Aorta (tissue), 5 donors: ENCODE measurements around the gene PFKM. TPM values are rescaled to one million over a fixed set of nuclear protein-coding genes. Genes with fewer than 3 reads are reported as not detected.

ENCODE experiments used
- ATAC-seq: fragments of 200-7000 bp; cut with Tn5 transposase; one replicate; pipeline ENCODE4 v1.9.1; 2022; ENCODE audit warnings: moderate library complexity; ENCODE audit not compliant: low FRiP score
- DNase-seq, 2 donors: peaks; one replicate each; pipeline ENCODE4 v3.0.0-alpha.2; 2020
- H3K27ac ChIP-seq, 2 donors: one replicate each; pipeline ENCODE4 v1.5.1; 2013; ENCODE audit warnings: low read length in 2 of 2, mild to moderate bottlenecking in 2 of 2, moderate library complexity in 2 of 2, control low read depth in 1 of 2, inconsistent platforms in 1 of 2, low read depth in 1 of 2
- H3K27me3 ChIP-seq, 2 donors: one replicate each; pipeline ENCODE4 v1.6.1; 2013; ENCODE audit warnings: control low read depth in 1 of 2, low read length in 1 of 2, mild to moderate bottlenecking in 1 of 2, moderate library complexity in 1 of 2; ENCODE audit not compliant: insufficient read depth in 2 of 2, control insufficient read depth in 1 of 2
- H3K36me3 ChIP-seq, 2 donors: one replicate each; pipeline ENCODE4 v1.6.1; 2013; ENCODE audit warnings: control low read depth in 1 of 2, low read length in 1 of 2, mild to moderate bottlenecking in 1 of 2; ENCODE audit not compliant: insufficient read depth in 2 of 2, control insufficient read depth in 1 of 2
- H3K4me1 ChIP-seq, 2 donors: one replicate each; pipeline ENCODE4 v1.6.1; 2013; ENCODE audit warnings: low read length in 2 of 2, control low read depth in 1 of 2, mild to moderate bottlenecking in 1 of 2, moderate library complexity in 1 of 2; ENCODE audit not compliant: insufficient read depth in 2 of 2, control insufficient read depth in 1 of 2
- H3K4me3 ChIP-seq, 2 donors: one replicate each; pipeline ENCODE4 v1.5.1; 2013; ENCODE audit warnings: low read length in 2 of 2, control low read depth in 1 of 2, mild to moderate bottlenecking in 1 of 2
- H3K9me3 ChIP-seq: one replicate; pipeline ENCODE4 v1.6.1; 2013; ENCODE audit warnings: mild to moderate bottlenecking, low read length; ENCODE audit not compliant: control insufficient read depth
- WGBS, 2 donors: extraction: QIAGEN DNeasy Blood & Tissue Kit; methylation state at CpG; one replicate each; pipeline ENCODE4 v1.1.7; 2013; 5-methylcytosine and 5-hydroxymethylcytosine counted together
- intact Hi-C, 2 donors: fragments of 100-400 bp; cut with DNase I; formaldehyde crosslinking; loops; one replicate each; pipeline versions ENCODE4 v1.14.2 to v1.15.0; 2022
- polyA plus RNA-seq, 2 donors: library from polyadenylated mRNA; stranded (reverse); fragments of 200-250 nt; gene quantifications; one replicate each; pipeline ENCODE4 v1.2.3, GENCODE V29; 2013
- total RNA-seq, 2 donors: library from RNA; stranded (reverse); fragmentation: NEBNext Ultra II Directional; extraction: Animal tissue kit (Norgen Biotek cat#: 25700); gene quantifications; one replicate each; pipeline ENCODE4 v1.2.1, GENCODE V29; 2021
- donor health status: healthy with polysubstance abuse.
- donor health status: Bipolar disorder and iron deficiency.
- donor health status: DM: no; HTN: no; CAD: no.
- donor health status: DM: no; HTN: no; CAD: no.
- donor health status: DM: yes; HTN: yes; CAD: no.

Gene PFKM
- total and polyA plus RNA-seq, 4 donors = 22.3 to 68.8 (median 55.4) TPM

DNA sequence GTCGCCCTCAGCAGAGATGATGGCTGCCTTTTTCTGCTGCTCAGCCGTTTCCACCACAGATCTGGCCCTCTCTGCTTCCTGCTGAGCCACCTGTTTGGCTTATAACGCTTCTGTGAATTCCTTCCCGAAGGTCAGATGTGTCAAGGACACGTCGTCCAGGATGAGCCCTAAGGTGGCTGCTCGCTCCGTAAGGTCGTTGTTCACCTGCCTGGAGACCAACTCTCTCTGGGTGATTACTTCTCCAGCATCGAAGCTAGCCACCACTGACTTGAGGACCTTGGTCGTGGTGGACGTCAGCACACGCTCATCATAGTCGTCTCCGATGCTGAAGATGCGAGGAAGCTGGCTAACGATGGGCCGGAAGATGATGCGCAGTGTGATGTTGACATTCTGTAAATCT is 49.8 kb downstream of the PFKM start:
- no peaks in the 10 kb centered on the region for H3K4me1 ChIP-seq
- no peak overlapping the region for H3K4me3 ChIP-seq
- DNase-seq (no peak), ATAC-seq (no peak)
- H3K36me3 ChIP-seq = no peaks in the 10 kb centered on the region
- H3K27ac ChIP-seq = no peak overlapping the region
- no peaks in the 10 kb centered on the region for H3K27me3 ChIP-seq
- WGBS, 2 donors = 89 to 90% methylated on average over 19 of the region's 19 CpGs
- H3K9me3 ChIP-seq = no peaks in the 10 kb centered on the region
- intact Hi-C loops = loop anchor here (5.0 to 10.0 kb wide), 2 partner anchors 87 to 204 kb away; partner anchors contain the start of gene TMEM106C (in 1 of the 2)

DNA sequence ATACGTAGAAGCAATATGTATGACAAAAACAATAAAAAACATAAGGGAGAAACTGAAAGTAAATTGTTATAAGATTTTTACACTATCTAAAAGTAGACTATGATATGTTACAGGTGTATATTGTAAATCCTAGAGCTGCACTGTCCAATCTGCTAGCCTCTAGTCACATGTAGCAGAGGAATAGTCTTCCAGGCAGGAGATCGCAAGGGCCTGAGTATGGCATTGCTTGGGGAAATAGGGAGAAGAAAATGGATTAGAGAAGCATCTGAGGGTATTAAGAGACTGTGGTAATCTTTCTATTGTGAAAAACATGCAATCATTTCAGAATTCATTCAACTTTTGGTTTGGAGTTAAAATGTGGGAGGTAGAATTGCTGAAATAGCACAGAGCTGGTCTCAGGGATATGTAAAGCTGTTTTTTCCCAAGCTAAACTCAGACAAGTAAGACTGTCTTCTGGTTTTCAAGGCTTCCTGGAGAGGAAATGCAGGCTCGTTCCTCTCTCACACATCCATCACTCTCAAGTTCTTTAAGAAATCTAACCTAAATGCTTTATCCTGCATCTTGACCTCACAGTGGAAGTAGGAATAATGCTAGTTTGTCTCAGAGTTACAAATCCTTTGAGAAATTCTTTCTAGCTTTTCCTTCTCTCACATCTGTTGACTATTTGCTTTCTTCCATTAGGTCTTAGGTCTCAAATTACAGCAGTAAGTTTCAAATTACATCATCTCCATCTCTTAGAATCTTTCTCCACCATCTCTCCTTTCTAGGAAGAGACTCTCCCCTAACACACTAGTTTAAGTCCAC is 56.7 kb downstream of the PFKM start:
- no peak for DNase-seq
- 56 to 64% methylated on average over 3 of the region's 3 CpGs for WGBS, 2 donors
- Histone ChIP-seq H3K4me3 (no peak overlapping the region), H3K4me1 (no peaks in the 10 kb centered on the region), H3K27ac (no peak overlapping the region), H3K36me3 (no peaks in the 10 kb centered on the region), H3K27me3 (no peaks in the 10 kb centered on the region), H3K9me3 (no peaks in the 10 kb centered on the region)
- intact Hi-C loops = no loop called here
- no peak for ATAC-seq

- Histone ChIP-seq H3K27ac (no peak overlapping the region), H3K4me1 (no peaks in the 10 kb centered on the region), H3K4me3 (no peak overlapping the region), H3K9me3 (no peaks in the 10 kb centered on the region), H3K36me3 (no peaks in the 10 kb centered on the region), H3K27me3 (no peaks in the 10 kb centered on the region)
- no peak for ATAC-seq
- intact Hi-C loops = no loop called here
- DNase-seq = no peak
Measured at GRCh38 chr12:48176417-48176751, 57.2 kb downstream of the PFKM start.

DNA sequence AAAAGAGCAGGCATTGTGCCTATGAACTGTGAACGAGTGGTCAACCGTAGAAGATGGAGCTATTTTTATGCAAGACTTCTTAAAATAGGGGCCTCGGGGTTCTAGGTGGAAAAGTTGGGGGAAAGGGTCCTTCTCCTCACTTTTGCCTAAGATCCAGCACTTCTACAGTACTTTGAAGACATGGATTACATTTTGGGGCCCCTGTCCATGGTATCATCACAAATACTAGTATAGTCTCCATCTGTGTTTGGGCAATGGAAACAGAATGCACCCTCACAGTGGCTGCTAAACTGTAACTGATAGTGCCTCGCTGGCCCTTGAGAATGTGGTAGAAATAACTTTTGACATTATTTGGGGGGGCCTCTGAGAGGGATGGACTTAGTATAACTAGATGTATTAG is 58.8 kb downstream of the PFKM start:
- ATAC-seq = no peak
- Histone ChIP-seq H3K27me3 (no peaks in the 10 kb centered on the region), H3K27ac (no peak overlapping the region), H3K36me3 (no peaks in the 10 kb centered on the region), H3K4me3 (no peak overlapping the region), H3K9me3 (no peaks in the 10 kb centered on the region), H3K4me1 (no peaks in the 10 kb centered on the region)
- DNase-seq = no peak
- WGBS, 2 donors = 27 to 34% methylated on average over 4 of the region's 4 CpGs
- intact Hi-C loops = no loop called here

DNA sequence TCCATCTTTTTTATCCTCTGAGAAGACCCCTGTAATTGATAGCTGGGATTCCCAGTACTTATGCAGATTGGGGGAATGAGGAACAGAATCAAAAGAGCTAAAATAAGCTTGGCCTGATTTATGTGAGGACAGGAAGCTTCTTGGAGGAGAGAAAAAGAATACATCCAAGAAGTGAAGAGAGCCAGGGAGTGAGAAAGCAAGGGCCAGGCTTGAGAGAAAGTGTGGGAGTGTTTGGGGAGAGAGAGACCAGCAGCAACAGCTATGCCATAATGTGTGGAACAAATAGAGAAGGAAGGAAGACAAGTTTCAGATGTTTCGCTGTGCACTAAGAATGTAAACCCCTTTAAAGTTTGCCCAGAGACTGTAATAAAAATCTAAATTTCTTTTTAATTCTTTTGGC is 60.3 kb downstream of the PFKM start:
- no peaks in the 10 kb centered on the region for H3K27me3 ChIP-seq
- H3K36me3 ChIP-seq = no peaks in the 10 kb centered on the region
- DNase-seq (no peak), ATAC-seq (no peak)
- H3K4me3 ChIP-seq = no peak overlapping the region
- WGBS, 2 donors = 97 to 100% methylated on average over 1 of the region's 1 CpG
- no peaks in the 10 kb centered on the region for H3K4me1 ChIP-seq
- intact Hi-C loops = no loop called here
- no peak overlapping the region for H3K27ac ChIP-seq
- H3K9me3 ChIP-seq = no peaks in the 10 kb centered on the region

DNA sequence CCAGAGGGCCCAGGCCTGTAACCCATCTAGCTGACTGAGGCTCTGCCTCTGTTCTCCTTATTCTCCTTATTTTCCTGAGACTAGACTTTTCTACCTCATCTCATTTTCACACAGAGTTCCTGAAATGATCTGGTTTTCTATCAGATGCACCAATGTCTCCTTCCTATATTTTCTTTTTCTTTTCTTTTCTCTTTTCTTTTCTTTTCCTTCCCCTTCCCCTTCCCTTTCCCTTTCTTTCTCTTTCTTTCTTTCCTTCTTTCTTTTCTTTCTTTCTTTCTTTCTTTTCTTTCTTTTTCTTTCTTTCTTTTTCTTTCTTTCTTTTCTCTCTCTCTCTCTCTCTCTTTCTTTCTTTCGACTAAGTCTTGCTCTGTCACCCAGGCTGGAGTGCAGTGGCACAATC is 61.3 kb downstream of the PFKM start:
- intact Hi-C loops = no loop called here
- WGBS, 2 donors = 78 to 85% methylated on average over 1 of the region's 1 CpG
- no peak overlapping the region for H3K27ac ChIP-seq
- no peak for ATAC-seq
- H3K4me3 ChIP-seq = no peak overlapping the region
- H3K9me3 ChIP-seq = no peaks in the 10 kb centered on the region
- DNase-seq = no peak
- no peaks in the 10 kb centered on the region for H3K4me1 ChIP-seq
- H3K36me3 ChIP-seq = no peaks in the 10 kb centered on the region
- H3K27me3 ChIP-seq = no peaks in the 10 kb centered on the region

DNA sequence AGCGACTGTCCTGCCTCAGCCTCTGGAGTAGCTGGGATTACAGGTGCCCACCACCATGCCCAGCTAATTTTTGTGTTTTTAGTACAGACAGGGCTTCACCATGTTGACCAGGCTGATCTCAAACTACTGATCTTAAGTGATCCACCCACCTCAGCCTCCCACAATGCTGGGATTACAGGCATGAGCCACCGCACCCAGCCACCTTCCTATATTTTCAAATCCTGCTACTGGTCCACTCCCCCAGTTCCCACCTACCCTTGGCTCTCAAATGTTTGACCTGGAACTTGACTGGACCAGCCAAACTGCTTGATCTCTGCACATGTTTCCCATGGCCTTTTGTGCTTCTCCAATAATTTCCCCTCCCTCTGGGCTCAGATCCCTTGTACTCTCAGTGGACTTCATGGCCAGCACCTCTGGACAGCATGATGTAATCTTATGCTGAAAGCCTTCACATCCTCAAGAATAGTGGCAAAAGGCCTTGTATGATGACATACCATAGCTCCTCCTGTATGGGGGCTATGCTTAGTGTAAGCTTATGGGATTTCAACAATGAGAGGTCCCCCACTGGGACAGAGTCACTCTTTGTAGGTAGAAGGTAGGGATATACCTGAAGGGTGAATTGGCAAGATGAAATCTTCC is 61.8 kb downstream of the PFKM start:
- no peak for ATAC-seq
- no peaks in the 10 kb centered on the region for H3K9me3 ChIP-seq
- no peak for DNase-seq
- H3K4me1 ChIP-seq = no peaks in the 10 kb centered on the region
- intact Hi-C loops = no loop called here
- H3K4me3 ChIP-seq = no peak overlapping the region
- no peaks in the 10 kb centered on the region for H3K27me3 ChIP-seq
- H3K36me3 ChIP-seq = no peaks in the 10 kb centered on the region
- no peak overlapping the region for H3K27ac ChIP-seq
- WGBS, 2 donors = 89 to 94% methylated on average over 2 of the region's 2 CpGs

DNA sequence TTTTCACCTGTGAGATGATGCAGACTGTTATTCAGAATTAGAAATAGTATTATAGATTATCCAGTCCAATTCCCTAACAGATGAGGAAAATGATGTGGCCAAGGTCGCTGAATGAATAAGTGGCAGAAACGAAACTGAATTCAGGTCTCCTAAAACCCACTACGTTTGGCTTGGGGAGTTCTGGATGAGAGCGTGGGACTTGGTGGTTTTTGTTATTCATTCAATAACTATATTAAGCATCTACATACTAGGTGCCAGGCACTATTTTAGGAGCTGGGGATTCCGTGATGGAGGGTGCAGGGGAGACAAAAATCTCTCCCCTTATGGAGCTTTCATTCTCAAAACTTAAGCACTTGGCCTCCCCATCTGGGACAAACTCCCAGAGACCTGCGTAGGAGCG is 63.5 kb downstream of the PFKM start:
- ATAC-seq (no peak), DNase-seq (no peak)
- H3K4me1 ChIP-seq = no peaks in the 10 kb centered on the region
- no peaks in the 10 kb centered on the region for H3K36me3 ChIP-seq
- H3K4me3 ChIP-seq = peak overlapping the region; percentile 47 to 70
- H3K9me3 ChIP-seq = no peaks in the 10 kb centered on the region
- intact Hi-C loops = no loop called here
- no peaks in the 10 kb centered on the region for H3K27me3 ChIP-seq
- WGBS, 2 donors = 1% methylated on average over 7 of the region's 7 CpGs
- no peak overlapping the region for H3K27ac ChIP-seq
